Kidney (tissue), 14 donors: ENCODE measurements around the gene NOTUM. TPM values are rescaled to one million over a fixed set of nuclear protein-coding genes. Genes with fewer than 3 reads are reported as not detected.

Experiments used
- DNase-seq, 5 donors: peaks; one replicate each; pipeline ENCODE4 v3.0.0-alpha.2; 2013 to 2020
- FAIRE-seq: peaks from 2 replicates; lab custom pipeline; 2012; peaks lifted over from hg19 to GRCh38; lab: Jason Lieb, UNC
- H3K27ac ChIP-seq, 2 donors: one replicate each; pipeline ENCODE4 v1.7.0; 2013; ENCODE audit warnings: low read depth in 2 of 2, low read length in 2 of 2, inconsistent platforms in 1 of 2
- H3K27me3 ChIP-seq: one replicate; pipeline ENCODE4 v1.7.1; 2013; ENCODE audit warnings: low read length, inconsistent platforms; ENCODE audit not compliant: control insufficient read depth, insufficient read depth
- H3K36me3 ChIP-seq, 3 donors: one replicate each; pipeline versions ENCODE4 v1.7.0 to v1.7.1; 2013; ENCODE audit warnings: low read length in 3 of 3, control low read depth in 1 of 3, inconsistent platforms in 1 of 3; ENCODE audit not compliant: insufficient read depth in 3 of 3, control insufficient read depth in 2 of 3
- H3K4me1 ChIP-seq, 3 donors: one replicate each; pipeline versions ENCODE4 v1.7.0 to v1.7.1; 2013; ENCODE audit warnings: low read length in 3 of 3, inconsistent platforms in 1 of 3, low read depth in 1 of 3; ENCODE audit not compliant: control insufficient read depth in 2 of 3, insufficient read depth in 2 of 3
- H3K4me3 ChIP-seq, 3 donors: one replicate each; pipeline versions ENCODE4 v1.7.0 to v1.8.1; 2013; ENCODE audit warnings: low read length in 3 of 3, control low read depth in 1 of 3, inconsistent platforms in 1 of 3
- H3K9ac ChIP-seq, 3 donors: one replicate each; pipeline versions ENCODE4 v1.7.0 to v1.7.1; 2013; ENCODE audit warnings: low read length in 3 of 3, control low read depth in 1 of 3, inconsistent platforms in 1 of 3
- H3K9me3 ChIP-seq, 3 donors: one replicate each; pipeline versions ENCODE4 v1.7.0 to v1.7.1; 2013; ENCODE audit warnings: low read length in 3 of 3, control low read depth in 1 of 3, inconsistent platforms in 1 of 3; ENCODE audit not compliant: control insufficient read depth in 2 of 3, insufficient read depth in 1 of 3
- intact Hi-C: fragments of 100-400 bp; cut with DNase I; formaldehyde crosslinking; loops from one replicate; pipeline ENCODE4 v1.11.1; 2022
- polyA plus RNA-seq: library from polyadenylated mRNA; stranded (reverse); fragments of 350-450 nt; fragmentation: Illumina TruSeq; extraction: RNeasy Lipid Tissue Mini Kit (QIAGEN cat#74804); gene quantifications from one replicate; pipeline ENCODE4 v1.2.3, GENCODE V29; 2014; ENCODE audit warnings: low read depth, low replicate concordance; ENCODE audit not compliant: insufficient read depth
- total RNA-seq: library from RNA; stranded (reverse); fragmentation: NEBNext Ultra II Directional; extraction: Animal tissue kit (Norgen Biotek cat#: 25700); gene quantifications from one replicate; pipeline ENCODE4 v1.2.1, GENCODE V29; 2021
- TF ChIP-seq, protein P1 (sequence below): IDR thresholded peaks from 3 replicates; pipeline ENCODE4 v1.5.1; 2012; ENCODE audit warnings: mild to moderate bottlenecking, moderate library complexity, borderline replicate concordance; ENCODE audit not compliant: insufficient read depth; ENCODE audit errors: extremely low read depth
- donor health status: control.
- donor health status: control.
- donor health status: control.
- donor health status: control.
- donor health status: control.
- donor health status: DM: yes; HTN: yes; CAD: no.
- donor health status: Normal renal cell carcinoma (clear cell type).

The NOTUM gene
- total and polyA plus RNA-seq, 2 donors from 2014 or later: not detected

DNA sequence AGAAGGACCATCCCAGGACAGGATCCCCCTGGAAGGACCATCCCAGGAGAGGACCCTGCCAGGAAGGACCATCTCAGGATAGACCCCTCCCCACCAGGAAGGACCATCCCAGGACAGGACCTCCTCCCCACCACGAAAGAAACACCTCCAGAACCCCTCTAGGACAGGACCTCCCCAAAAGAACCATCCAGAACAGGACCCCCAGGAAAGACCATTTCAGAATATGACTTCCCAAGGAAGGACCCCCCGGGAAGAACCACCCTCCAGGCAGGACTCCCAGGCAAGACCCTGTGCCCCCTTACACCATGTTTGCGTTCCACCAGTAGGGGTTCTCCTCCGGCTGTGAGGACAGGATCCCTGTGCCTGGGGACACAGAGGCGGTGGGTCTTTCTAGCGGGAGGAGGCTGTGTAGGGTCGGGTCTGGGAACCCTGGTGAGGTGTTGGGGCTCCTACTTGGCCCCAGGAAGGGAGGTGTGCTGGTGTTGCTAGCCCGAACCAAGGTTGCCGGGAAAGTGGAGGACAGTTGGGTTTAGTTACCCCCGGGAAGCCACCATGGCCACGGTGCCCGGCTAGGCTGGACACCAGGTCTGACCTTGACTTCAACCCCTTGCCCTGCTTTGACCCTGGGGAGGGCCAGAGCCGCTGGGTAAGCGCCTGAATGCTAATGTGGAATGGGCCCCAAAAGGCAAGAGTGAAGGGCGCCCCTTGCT lies 2.2 kb downstream of the NOTUM start:
- no peaks in the 10 kb centered on the region for H3K36me3 ChIP-seq
- TF ChIP-seq, protein P1, sequence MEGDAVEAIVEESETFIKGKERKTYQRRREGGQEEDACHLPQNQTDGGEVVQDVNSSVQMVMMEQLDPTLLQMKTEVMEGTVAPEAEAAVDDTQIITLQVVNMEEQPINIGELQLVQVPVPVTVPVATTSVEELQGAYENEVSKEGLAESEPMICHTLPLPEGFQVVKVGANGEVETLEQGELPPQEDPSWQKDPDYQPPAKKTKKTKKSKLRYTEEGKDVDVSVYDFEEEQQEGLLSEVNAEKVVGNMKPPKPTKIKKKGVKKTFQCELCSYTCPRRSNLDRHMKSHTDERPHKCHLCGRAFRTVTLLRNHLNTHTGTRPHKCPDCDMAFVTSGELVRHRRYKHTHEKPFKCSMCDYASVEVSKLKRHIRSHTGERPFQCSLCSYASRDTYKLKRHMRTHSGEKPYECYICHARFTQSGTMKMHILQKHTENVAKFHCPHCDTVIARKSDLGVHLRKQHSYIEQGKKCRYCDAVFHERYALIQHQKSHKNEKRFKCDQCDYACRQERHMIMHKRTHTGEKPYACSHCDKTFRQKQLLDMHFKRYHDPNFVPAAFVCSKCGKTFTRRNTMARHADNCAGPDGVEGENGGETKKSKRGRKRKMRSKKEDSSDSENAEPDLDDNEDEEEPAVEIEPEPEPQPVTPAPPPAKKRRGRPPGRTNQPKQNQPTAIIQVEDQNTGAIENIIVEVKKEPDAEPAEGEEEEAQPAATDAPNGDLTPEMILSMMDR: no peak
- peaks cover 13% of the 10 kb centered on the region for H3K27me3 ChIP-seq
- H3K27ac ChIP-seq: no peak overlapping the region
- H3K4me3 ChIP-seq: no peak overlapping the region
- H3K4me1 ChIP-seq: peaks cover 0 to 3% (median 0%) of the 10 kb centered on the region in 3 donors
- DNase-seq (no peak), FAIRE-seq (no peak)
- H3K9ac ChIP-seq: no peak overlapping the region
- intact Hi-C loops: no loop called here
- H3K9me3 ChIP-seq: no peaks in the 10 kb centered on the region

DNA sequence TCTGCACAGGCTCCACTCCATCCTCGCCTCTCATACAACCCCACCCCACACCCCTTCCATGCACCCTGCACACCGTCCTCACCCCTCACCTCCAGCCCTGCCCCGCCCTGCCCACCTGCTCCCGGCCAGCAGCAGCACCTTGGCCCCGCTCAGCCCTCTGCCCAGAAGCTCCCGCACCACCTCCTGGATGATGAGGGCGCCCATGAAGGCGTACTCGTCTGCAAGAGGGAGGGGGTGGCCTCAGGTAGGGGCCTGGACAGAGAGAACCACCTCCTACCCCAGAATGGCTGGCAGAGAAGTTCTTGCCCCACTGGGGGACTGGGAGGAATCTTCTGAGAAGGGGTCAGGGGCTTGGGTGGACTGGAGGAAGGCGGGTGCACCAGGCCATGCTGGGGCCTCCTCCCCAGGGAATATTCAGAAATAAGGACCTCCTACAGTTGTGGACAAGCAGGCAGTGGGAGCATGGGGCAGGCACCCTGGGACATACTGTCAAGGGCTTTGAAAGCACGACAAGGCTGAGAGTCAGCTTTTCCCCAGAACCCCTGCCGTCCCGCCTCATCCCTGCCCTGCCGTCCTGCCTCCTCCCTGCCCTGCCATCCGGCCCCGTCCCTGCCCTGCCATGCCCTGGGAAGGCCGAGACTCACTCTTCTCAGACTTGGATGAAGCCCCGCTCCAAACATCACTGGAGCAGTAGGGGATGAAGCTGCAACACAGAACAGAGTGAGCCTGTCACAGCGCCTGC lies 3.1 kb downstream of the NOTUM start:
- no peak for DNase-seq
- Histone ChIP-seq H3K4me1 (peaks cover 0 to 3% (median 0%) of the 10 kb centered on the region in 3 donors), H3K9ac (no peak overlapping the region), H3K9me3 (no peaks in the 10 kb centered on the region), H3K36me3 (no peaks in the 10 kb centered on the region), H3K27me3 (peaks cover 10% of the 10 kb centered on the region), H3K4me3 (no peak overlapping the region), H3K27ac (no peak overlapping the region)
- TF ChIP-seq, protein P1: no peak
- FAIRE-seq: no peak
- intact Hi-C loops: no loop called here

DNA sequence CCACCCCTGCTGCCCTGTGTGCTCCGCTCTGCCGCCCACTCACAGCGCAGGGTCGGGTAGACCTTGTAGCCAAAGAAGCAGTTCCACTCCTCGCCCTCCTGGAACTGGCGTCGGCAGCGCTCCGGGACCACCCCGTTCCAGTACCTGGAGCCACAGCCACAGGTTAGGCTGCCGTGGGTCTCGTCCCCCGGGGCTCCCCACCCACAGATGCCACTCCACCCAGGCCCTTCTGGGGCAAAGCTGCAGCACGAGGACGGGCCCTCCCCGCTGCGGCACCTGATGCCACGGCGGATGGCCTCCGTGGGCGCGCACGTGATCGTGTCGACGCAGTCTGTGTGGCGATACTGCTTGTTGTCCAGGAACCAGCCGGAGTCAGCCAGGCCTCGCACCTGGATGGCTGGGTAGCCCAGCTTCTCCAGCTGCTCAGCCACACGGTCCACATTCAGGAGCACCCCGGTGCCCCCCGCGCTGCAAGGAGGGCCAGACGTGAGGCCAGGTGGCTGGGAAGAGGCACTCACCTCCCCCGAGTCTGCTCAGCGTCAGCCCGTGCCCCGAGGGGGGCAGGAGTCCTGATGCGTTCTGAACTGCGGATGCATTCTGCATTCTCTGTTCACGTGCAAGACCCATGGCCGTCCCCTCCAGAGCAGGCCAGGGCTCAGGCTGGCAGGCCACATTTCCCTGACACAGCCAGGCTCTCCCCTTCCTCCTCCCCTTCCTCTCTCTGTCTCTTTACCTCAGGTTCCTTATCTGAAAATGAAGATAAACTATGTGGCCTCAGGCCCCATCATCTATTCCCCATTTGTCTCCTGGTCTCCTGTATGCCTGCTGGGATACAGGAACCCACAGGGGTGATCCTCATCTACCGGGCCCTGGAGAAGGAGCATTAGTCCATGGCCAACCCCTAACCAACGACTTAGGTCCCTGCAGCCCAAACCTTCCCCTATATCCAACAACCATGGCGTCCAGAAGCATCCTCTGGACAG lies 4.1 kb downstream of the NOTUM start:
- peaks cover 0 to 3% (median 0%) of the 10 kb centered on the region in 3 donors for H3K4me1 ChIP-seq
- TF ChIP-seq, protein P1: no peak
- peaks cover 10% of the 10 kb centered on the region for H3K27me3 ChIP-seq
- DNase-seq: no peak
- H3K36me3 ChIP-seq: no peaks in the 10 kb centered on the region
- FAIRE-seq: no peak
- no peak overlapping the region for H3K27ac ChIP-seq
- H3K9ac ChIP-seq: no peak overlapping the region
- H3K9me3 ChIP-seq: no peaks in the 10 kb centered on the region
- intact Hi-C loops: no loop called here
- no peak overlapping the region for H3K4me3 ChIP-seq
